NCI-H748 (cell line): Measurements from ENCODE around the gene INSL3.

Experiments
- DNase-seq: peaks from one replicate; lab custom pipeline; 2025; ENCODE audit not compliant: unreplicated experiment; lab: John Stamatoyannopoulos, UW

Gene INSL3

DNA sequence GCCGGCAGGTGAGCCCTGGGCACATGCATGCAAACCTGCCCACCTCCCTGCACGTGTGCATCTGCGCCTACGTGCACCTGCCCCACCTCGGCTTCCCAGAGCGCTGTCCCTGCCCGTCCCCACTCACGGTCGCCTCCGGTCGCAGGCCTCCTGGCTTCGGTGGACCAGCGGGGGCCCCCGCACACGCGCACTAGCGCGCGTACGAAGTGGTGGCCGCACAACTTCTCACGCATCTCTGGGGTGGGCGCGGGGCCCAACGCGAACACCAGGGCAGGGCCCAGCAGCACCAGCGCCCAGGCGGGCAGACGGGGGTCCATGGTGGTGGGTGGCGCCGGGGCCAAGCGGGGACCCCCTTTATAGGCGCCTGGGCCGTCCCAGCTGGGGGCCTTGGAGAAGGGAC, at the start of gene INSL3:
INSL3 (minus strand) TSS at position 330 of the 400 bp plus-strand sequence; CDS start at position 317, 13 bp downstream.
- no peak for DNase-seq

- DNase-seq = no peak
Observed at GRCh38 chr19:17869114-17869608, 47.8 kb upstream of the INSL3 start.

DNA sequence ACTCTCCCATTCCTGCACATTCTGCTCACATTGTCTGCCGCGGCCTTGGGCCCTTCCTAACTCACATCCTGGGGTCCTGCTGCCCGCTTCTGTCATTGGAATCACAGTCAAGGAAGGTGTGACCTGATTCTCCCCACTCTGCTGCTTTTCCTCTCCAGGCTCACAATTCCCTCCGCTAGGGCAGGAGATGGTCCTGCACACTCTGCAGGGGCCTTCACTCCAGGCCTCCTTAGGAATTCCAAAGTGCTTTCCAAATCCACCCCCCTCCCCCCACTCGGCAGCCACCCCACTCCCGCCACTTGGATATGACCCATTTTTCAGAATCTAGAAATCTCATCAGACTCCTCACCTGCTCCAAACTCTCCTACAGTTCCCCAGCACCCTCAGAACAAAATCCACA, 47.4 kb upstream of the INSL3 start:
- no peak for DNase-seq

DNA sequence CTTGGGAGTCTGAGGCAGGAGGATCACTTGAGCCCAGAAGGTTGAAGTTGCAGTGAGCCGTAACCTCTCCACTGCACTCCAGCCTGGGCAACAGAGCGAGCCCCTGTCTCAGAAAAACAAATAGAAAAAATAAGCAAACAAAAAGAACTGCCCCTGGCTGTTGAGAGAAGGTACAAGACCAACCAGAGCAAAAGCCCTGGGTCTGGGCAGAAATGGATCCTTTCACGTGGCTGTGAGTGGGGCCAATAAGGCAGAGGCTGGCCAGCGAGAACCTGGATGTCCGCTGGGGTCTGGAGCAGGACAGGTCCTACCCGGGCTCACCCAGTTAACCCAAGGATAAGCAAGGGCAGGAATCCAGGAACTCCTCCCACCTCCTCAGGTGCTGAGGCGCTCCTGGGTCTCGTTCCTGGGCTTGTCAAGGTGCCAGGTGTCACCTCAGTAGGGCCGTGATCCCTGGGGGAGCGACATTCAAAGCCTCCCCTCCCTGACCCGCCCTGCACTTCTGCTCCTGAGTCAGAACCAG, 45.7 kb upstream of the INSL3 start:
- DNase-seq = no peak

GRCh38 chr19:17866312-17866963, 45.1 kb upstream of the INSL3 start:
- no peak for DNase-seq

DNA sequence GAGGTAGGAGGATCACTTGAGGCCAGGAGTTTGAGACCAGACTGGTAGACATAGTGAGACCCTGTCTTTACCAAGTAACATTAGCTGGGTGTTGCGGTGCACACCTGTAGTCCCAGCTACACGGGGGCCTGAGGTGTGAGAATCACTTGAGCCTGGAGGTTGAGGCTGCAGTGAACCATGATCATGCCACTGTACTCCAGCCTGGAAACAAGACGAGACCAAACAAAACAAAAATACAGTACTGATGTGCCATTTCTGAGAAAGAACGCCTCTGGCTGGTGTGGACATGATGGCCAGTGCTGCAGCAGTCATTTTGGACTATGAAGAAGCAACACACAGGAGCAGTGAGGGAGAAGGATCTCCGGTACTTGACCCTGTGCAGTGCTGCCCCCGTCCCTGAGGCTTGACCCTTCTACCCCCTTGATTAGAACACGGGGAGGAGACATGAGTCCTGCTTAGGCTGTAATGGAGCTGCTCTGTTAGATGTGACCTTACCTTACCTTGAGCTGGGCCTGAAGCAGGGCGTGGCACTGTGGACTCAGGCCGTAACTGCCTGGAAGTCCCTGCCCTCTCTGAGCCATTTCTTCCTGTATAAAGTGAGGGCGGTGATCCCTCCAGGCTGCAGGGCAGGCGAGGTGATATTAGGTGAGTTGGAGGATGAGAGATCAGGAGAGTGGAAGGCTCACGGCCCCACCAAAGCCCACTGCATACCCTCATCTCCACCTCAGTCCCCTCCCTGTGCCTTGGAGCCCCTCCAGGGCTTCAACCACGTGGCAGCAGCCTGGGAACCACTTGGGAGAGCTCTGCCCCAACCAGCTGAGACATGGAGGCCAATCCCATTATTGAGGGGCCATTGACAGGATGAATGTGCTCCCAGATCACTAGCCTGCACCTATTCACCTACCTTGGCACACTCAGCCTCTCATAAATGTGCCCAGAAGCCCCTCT, 44.3 kb upstream of the INSL3 start:
- DNase-seq = peak; percentile 11

GRCh38 chr19:17863520-17864182, 42.3 kb upstream of the INSL3 start:
- DNase-seq = no peak

- no peak for DNase-seq
Observed at GRCh38 chr19:17862711-17863519, 41.6 kb upstream of the INSL3 start.

DNA sequence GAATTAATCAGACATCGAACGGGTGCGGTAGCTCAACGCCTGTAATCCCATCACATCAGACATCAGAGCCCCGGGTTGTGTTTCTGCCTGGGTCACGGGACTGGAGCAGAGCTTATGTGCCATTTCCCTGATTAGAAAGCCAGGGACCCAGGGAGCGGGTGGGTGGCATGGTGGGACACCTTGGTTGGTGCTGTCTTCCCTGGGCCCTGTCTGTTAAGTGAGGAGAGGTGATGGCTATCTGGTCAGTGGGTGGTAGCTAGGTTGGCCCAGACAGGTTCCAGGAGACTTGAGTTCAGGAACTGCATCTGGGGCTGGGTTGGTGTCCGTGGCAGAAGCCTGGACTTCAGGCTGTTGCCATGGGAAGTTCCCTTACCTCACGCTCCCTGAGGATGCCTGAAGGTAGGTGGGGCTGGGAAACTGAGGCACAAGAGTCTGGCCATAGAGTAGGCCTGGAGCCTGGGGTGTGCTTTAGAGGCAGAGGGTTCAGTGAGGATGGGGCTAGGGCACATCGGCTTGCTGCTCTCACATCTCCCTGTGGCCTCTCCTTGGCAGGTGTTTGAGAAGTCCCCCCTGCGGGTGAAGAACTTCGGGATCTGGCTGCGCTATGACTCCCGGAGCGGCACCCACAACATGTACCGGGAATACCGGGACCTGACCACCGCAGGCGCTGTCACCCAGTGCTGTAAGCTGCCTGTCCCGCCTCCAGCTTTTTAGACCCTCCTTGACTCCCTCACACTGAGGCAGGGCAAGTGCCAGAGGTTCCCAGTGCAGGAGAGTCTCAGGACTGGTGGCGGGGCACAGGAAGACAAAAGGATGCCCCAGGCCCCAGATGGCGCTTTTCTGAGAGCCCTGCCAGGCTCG, 40.5 kb upstream of the INSL3 start:
- DNase-seq = no peak

DNA sequence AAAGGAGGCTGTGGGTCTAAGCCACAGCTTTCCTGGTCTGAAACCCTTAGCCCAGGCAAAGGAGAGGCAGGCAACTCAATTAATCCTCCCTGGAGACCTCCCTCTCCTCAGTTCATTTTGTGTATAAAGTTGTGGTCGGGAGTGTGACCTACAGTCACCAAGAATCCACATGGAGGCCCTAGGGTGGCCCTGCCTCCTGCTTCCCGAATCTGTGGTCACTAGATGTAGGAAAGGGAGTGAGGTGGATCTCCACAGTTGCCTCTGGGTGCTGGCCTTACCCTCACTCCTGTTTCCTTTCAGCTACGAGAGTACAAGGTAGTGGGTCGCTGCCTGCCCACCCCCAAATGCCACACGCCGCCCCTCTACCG, 39.7 kb upstream of the INSL3 start:
- no peak for DNase-seq

DNA sequence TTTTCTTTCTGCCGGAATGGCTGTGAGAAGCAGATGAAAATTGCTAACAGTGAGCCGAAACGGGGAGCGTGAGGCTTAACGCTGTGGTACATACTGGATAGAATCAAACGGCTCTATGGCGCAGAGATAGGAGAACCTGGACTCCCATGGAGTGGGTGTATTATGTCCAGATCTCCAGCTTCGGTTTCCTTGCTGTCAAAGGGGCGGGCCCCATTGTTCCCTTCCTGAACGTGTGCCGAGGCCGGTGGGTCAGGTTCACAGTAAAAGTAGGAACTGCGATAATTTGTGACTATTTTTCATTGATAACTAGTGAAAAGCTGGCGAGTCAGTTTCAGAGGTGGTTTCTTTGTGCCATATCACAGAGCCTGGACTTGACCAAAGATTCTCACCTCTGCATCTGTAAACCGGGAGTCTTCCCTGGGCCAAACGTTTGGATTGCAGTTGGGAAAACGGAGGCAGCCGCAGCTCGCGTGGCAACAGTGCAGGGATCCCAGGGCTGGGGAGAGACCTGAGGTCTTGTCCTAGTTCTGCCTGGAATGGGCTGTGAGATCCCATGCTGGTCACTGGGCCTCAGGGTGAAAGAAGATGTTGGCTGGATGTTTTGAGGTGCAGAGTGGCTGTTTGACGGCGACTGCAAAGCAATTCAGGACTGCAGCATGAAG, 39.1 kb upstream of the INSL3 start:
- no peak for DNase-seq

- peak; percentile 99 for DNase-seq
Observed at GRCh38 chr19:17859533-17860330, 38.4 kb upstream of the INSL3 start, which contains the start of gene RPL18A. RPL18A (plus strand) TSS chr19:17859910; CDS start chr19:17859957, 47 bp downstream.

GRCh38 chr19:17855280-17856152, 34.2 kb upstream of the INSL3 start:
- peak; percentile 56 for DNase-seq

GRCh38 chr19:17854061-17854460, 32.7 kb upstream of the INSL3 start:
- no peak for DNase-seq

DNA sequence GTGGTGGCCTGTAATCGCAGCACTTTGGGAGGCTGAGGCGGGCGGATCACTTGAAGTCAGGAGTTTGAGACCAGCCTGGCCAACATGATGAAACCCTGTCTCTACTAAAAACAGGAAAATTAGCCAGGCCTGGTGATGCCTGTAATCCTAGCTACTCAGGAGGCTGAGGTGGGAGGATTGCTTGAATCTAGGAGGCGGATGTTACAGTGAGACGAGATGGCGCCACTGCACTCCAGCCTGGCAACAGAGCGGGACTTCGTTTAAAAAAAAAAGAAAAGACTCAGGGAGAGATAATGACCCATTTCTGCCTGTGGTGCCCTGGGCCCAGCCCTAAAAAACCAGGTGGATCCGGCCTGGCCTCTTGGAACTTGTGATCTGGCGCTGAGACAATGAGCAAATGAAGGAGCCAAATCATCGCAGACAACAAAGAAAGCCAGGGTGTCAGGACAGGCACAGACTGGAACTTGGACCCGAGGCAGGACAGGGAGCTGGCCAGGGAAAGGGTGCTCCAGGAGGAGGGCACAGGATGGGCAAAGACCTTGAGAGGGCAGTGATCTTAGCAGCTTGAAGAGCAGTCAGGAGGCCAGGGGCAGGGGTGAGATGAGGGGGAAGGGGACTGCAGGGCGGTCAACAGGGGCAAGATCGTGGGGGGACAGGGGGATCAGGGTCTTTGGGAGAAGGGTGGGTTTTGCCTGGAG, 27.4 kb upstream of the INSL3 start:
- no peak for DNase-seq

DNA sequence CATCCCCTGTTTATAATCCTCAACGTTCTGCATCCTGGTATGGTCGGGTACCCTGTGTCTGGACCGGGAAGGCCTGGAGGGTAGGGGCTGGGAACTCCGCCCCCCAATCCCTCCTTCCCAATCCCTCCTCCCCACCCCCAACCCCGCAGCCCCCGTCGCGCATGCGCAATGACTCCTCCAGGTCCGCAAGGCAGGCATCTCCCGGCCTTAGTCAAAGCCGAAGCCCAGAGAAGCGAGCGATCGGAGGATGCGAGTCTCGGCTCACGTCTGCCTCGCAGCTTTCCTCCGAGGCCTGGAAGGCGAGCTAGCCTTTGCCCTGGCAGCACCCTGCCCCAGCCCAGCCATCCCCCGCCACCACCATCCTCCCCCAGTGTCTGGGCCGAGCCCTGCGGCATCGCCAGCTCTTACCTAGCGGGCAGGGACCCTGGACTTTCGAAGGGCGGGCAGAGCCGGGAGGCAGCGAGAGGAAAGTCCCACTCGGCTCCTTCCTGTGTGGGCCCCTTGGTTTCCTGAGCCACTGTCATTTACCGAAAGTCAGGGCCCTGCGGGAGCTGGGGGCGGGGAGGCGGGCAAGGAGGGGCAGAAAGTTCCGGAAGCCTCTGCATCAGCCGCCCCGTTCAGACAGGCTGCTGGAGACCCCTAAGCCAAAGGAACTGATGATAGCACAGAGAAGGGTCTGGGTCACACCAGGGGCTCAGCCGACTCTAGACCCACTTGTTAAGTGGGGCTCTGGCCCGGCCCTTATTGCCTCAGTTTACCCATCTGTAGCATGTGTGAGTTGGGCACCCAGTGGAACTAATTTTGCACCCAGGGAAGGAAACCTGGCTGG, 26.4 kb upstream of the INSL3 start, which contains the start of gene JAK3:
JAK3 (minus strand) TSS at position 445 of the 829 bp plus-strand sequence. CDS start 3,565 bp downstream, outside the sequence.
- peak; percentile 11 for DNase-seq
